NCI-H2107 (cell line): ENCODE results near the gene OR1J1.

Experiments
- DNase-seq: peaks from one replicate; lab custom pipeline; 2025; lab: John Stamatoyannopoulos, UW

OR1J1 gene, protein sequence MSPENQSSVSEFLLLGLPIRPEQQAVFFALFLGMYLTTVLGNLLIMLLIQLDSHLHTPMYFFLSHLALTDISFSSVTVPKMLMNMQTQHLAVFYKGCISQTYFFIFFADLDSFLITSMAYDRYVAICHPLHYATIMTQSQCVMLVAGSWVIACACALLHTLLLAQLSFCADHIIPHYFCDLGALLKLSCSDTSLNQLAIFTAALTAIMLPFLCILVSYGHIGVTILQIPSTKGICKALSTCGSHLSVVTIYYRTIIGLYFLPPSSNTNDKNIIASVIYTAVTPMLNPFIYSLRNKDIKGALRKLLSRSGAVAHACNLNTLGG

DNA sequence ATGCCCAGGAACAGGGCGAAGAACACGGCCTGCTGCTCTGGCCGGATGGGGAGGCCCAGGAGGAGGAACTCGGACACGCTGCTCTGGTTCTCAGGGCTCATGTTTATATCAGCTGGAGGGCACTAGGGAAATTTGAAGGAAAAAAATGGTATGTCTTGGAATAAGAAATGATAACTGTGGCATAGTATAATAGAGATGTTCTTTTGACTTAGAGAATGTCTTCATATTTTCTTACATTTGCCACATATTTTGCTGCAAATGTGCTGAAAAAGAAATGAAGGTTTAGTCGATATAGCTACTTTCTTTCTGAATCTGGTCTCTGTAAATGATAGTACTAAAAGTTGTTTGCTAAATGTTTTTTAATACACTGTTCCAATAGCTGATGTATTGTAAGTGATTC, at the start of gene OR1J1:
OR1J1 (minus strand) TSS at position 101 of the 400 bp plus-strand sequence; CDS start at position 101, 0 bp downstream.
- no peak for DNase-seq

DNA sequence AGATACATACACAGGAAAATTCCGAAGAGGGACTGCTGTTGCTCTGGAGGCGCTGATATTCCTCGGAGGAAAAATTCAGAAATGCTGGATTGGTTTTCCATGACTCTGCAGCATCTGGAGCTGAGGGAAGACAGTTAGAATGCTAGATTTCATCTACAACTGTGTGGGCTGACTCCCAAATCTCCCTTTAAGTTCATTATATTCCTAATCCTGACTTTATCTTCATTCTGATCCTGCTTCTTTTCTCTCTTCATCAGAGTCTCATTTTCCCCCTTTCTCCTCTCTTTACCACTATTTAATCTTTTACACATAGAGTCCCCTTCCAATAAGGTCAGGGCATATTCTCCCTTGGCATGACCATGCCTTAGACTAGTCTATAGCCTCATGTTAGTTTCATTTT, 49.5 kb upstream of the OR1J1 start, which contains the start of gene OR1N1:
OR1N1 (minus strand) TSS at position 101 of the 400 bp plus-strand sequence; CDS start at position 101, 0 bp downstream.
- DNase-seq: no peak

DNA sequence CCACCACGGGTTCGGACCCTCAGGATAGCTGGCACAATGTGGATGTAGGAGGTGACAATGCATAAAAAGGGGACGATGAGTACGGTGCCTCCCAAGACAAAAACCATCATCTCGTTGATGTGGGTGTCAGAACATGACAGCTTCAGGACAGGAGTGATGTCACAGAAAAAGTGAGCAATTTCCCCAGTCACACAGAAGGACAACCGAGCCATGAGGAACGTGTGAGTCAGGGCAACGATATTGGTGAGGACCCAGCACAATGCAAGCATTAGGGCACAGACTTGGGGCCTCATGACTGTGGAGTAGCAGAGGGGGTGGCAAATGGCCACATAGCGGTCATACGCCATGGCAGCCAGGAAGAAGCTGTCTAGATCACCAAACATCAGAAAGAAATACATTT, 48.9 kb upstream of the OR1J1 start:
- DNase-seq: no peak

DNA sequence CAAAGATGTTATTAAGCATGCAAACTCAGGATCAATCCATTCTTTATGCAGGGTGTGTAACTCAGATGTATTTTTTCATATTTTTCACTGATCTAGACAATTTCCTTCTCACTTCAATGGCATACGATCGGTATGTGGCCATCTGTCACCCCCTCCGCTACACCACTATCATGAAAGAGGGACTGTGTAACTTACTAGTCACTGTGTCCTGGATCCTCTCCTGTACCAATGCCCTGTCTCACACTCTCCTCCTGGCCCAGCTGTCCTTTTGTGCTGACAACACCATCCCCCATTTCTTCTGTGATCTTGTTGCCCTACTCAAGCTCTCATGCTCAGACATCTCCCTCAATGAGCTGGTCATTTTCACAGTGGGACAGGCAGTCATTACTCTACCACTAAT, 41.6 kb upstream of the OR1J1 start:
- DNase-seq: no peak

DNA sequence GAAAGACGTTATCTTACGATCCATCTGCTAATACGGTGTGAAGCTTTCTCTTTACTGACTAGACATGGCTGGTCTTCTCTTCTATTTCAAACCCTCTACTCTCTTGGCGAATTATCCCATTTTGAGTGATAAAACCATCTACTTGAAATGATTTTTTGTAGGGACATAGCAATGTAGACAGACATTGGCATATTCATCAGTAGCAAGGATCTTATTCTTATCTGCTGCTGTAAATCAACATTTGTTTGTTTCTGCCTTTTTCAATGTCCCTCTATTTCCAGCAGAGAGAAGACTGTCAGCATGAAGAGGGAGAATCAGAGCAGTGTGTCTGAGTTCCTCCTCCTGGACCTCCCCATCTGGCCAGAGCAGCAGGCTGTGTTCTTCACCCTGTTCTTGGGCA, 41.1 kb upstream of the OR1J1 start, which contains the start of gene OR1J4:
OR1J4 (plus strand) TSS at position 301 of the 400 bp plus-strand sequence; CDS start at position 301, 0 bp downstream.
- DNase-seq: no peak

DNA sequence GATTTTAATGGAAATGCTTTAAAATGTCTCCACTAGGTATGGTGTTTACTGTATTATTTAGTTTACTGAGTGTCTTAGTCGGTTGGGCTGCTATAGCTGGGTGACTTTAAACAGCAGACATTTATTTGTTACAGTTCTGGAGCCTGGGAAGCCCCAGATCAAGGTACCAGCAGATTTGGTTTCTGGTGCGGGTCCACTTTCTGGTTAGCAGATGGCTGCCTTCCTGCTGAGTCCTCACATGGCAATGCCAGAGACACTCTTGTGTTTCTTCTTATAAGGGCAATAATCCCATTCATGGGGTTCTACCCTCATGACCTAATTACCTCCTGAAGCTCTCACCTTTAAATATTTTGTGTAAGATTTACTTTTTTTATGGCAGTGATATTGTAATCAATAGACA, 40.5 kb upstream of the OR1J1 start:
- no peak for DNase-seq

DNA sequence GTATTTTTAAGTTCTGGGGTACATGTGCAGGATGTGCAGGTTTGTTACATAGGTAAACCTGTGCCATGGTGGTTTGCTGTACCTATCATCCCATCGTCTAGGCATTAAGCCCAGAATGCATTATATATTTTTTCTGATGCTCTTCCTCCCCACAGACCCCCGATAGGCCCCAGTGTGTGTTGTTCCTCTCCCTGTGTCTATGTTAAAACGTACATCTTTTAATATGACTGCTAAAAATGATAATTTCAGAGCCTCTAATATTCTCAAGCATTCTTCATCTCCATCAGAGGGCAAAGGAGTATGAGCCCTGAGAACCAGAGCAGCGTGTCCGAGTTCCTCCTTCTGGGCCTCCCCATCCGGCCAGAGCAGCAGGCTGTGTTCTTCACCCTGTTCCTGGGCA, 32.8 kb upstream of the OR1J1 start, which contains the start of gene OR1J2:
OR1J2 (plus strand) TSS at position 301 of the 400 bp plus-strand sequence; CDS start at position 301, 0 bp downstream.
- no peak for DNase-seq

DNA sequence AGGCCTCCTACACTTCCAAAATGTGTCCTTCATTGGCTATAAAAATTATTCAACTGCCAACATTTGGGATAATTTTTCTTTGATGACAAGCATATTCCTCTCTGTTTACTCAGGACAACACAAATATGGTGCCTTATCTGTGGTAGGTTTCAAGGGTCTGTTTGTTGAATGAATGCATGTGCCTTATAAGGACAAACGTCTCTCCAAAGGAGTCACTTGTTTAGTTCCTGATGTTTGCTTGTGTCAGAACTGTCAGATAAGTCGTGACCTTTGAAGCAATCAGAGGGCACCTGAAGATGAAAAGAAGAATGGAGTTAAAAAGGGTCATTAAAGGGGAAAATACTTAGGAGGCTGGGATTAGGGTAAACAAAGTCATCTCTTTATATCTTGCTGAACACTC, 29.2 kb upstream of the OR1J1 start:
- DNase-seq: no peak

DNA sequence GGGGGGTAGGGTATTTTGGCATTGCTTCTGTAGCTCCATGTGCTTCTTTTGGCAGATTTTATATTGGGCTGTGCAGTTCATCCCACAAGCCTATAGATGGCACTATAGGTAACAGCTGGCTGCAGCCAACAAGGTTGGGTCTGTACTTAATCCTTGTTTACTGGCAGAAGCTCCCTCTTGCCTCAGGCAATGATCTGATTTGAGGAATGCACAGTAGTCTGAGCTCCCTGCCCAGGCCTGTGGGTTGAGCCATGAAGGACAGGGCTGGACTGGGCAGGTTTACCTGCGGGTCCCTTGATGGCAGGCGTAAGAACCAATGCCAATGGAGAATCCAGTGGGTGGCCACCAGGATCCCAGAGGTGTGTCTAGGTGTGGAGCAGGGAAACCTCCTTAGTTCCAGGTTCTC, 21.2 kb upstream of the OR1J1 start:
- DNase-seq: no peak

DNA sequence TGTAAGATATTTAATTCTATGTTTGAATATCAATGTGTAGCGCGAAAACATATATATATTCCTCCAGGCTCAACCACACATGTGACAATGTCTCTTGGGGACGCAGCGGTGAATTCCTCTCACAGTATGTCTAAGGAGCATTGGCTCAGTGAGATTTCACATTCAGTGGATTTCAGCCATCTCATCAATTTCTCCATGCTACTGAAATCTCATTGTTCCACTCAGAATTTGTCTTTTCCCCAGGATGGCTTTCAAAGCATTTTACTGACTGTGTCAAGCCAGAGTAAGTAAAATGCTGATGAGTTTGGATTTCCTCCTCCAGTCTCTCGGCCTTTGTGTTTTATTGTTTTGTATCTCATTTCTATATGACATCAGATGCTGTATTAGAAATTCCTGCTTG, 1.3 kb upstream of the OR1J1 start:
- no peak for DNase-seq

DNA sequence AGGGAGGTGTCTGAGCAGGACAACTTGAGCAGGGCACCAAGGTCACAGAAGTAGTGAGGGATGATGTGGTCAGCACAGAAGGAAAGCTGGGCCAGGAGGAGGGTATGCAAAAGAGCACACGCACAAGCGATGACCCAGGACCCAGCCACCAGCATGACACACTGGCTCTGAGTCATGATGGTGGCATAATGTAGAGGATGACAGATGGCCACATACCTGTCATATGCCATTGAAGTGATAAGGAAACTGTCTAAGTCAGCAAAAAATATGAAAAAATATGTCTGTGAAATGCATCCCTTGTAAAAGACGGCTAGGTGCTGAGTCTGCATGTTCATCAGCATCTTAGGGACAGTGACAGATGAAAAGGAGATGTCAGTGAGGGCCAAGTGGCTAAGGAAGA, 380 bp downstream of the OR1J1 start:
- DNase-seq: no peak

DNA sequence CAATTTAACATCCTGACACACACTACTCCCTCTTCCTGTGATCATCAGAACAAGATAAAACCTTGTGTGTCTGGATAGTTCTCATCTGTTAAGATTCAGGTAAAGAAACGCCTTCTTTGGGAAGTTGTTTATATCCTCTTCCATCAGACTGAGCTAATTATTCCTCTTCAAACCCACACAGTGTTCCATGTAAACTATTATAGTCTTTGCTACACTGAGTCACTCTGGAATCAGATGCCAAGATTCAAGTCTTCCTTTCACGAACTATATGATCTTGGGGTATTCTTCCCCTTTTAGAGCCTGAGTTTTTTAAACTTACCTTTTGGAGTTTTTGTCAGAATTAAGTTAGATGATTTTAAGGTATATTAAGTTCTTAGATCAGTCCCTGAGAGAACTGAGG, 2.0 kb downstream of the OR1J1 start:
- DNase-seq: no peak

DNA sequence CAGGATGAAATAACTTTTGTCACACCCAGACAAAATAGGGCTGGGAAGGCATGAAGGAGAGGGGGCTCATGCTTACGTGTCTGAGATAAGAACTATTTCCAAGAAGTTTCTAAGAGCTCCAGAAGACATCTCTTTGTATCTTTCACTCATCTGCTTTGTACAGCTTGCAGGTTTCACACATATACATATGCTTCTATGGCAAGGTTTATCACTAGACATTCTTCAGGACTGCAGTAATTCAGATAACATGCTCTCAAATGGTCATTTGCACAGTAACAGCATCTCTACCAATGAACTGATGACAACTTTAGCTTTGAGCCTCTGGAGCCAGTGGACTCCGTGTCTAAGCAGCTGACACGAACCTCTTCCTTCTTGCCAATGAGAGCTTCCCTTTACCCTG, 3.2 kb downstream of the OR1J1 start:
- no peak for DNase-seq

DNA sequence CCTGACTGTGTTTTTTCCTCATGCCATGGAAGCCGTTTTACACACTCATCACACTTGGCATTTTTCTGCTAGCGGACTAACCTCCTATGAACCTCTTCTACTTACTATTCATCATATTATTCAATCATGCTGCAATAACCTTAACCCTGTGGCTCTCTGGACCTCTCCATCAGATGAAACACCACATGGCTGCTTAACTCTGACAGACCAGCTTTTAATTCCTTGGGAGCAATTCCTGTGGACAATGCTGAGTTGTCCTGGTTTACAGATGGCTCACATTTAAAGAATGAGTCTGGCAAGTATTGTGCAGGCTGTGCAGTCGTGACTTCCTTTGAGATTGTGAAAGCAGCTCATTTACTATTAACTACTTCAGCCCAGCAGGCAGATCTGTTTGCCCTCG, 9.0 kb downstream of the OR1J1 start:
- no peak for DNase-seq

DNA sequence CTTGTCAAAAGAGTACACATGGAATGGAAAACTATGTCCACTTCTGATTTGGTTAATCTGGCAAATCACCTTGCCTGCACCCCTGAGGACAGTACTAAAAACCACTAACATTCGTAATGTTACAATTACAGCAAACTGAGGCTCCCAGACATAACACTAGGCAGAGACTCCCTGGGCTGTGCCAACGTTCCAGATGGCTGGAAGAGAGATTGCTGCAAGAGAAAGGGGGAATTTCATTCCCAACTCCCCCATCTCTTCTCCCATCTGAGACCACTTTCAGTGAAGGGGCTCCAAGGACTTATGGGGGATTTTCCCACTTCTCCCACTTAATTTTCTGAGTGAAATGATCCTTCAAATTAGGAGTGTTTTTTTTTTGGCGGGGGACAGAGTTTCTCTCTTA, 11.3 kb downstream of the OR1J1 start:
- no peak for DNase-seq

DNA sequence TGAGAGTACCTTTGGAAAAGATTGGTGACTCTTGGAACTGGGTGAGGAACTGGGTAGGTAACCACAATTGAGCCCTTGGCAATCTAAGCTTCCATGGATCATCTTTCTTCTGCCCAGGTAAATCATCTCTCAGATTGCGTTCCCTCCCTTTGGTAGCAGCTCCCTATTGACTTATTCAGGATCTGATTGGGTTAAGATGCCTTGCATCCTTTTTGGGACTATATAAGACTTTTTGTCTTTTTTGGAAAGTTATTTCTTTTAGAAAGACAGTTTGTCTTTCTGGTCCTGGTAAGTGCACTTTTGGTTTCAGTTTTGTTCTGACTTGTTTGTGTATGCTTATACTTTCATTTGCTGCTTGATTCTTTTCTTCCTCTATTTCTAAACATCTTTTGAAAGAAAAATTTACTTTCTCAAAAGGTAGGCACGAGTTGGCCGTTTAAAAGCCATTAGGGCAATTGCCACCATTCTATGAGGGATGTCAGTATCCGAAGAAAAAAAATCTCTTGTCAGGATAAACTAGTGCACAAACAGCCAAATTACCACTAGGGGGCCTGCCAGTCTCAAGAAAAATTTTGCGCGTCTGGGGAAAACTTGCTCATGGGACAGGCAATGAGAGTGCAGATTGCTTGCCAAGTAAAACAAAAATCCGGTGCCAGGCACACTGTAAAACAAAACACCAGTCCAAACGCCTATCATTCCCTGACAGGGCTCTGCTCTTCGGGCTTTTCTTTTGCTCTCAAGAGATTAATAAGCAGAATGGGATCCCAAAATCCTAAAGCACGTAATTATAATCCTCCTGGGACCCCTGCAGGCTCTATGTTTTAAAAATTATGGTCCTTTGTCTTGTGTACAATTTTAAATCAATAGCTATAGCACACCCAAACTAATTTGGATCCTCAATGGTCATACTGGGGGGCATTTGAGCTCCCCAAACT, 12.8 kb downstream of the OR1J1 start:
- peak; percentile 21 for DNase-seq

DNA sequence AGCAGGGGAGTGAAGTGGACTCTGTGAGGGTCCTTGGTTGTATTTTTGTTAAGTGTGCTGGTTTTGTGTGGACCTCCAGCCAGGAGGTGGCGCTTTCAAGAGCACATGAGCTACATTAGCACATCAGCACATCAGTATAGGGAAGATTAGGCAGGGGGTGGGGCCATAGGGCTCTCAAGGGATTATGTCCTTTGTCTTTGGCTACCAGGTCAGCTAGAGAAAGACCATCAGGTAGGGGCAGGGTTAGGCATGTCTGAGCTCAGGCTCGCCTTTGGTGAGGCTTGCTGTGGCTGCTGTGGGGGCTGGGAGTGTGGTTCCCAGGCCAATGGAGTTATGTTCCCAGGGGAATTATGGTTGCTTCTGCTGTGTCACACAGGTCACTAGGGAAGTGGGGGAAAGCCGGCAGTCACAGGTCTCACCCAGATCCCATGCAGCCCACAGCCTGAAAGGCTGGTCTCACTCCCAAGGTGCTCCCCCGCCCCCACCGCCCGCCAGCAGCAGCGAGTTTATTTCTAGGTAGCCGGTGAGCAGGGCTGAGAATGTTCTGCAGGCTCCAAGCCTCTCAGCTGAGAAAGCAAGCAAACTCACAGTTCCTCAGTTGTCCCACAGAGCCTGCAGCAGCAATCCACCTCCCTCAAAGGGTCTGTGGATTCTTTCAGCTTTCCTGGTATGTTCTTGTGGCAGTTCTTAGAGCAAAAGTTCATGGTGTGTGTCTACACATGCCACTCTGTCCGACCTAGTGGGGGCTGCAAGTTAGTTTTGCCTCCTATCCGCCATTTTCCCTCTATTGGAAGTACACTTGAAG, 13.7 kb downstream of the OR1J1 start:
- DNase-seq: no peak

DNA sequence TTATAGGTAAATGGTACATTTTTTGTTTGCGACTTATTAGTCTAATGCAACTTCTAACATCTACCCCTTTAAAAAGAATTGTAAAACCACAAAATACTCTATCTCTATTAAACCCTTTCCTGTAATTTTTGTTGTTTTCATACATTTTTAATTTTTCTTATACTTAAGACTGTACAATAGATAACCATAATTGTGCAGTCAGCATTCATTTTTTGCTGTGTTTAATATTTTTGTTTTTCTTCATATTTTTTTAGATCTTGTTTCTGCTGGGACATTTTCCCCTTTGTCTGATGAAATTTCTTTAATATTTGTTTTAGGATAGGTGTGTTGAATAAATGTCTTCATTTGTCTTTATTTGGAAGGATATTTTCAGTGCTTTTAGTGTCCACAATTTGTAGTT, 19.9 kb downstream of the OR1J1 start:
- DNase-seq: no peak

DNA sequence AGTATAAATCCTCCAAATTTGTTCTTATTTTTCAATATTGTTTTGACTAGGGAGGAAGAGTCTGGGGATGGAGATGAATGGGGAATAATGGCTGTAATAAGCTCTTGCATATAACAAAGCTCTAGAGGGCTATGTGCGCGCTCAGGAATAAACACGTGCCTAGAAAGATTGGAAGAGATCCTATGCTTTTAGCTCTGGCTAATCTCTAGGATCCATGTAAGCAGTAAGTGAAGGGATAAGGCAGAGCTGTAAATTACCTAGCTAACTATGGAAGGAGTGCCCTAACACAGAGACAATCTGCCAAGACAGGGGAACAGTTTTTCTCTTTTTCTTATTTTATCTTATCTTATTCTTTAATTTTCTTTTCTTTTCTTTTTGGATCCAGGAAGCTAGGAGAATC, 21.6 kb downstream of the OR1J1 start:
- no peak for DNase-seq

DNA sequence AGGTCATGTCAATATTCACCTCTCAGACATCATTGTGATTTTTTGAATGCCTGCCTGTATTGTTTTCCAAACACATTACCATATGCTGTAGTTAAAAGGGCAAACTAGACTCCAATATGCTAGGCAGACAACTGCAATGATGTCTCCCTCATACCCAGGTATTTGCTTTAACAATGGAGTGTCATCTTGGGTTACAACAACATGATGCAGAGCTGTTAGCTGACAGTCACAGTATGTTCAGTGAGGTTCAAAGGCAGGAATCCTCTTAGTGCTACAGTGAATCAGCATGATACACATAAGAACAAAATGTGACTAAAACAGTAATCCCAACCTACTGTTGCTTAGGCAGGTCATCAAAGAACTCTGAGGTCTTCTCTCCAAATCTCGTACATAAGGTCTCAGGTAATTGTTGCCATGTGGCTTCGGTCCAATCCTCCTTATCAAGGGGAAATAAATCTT, 24.0 kb downstream of the OR1J1 start:
- DNase-seq: no peak

DNA sequence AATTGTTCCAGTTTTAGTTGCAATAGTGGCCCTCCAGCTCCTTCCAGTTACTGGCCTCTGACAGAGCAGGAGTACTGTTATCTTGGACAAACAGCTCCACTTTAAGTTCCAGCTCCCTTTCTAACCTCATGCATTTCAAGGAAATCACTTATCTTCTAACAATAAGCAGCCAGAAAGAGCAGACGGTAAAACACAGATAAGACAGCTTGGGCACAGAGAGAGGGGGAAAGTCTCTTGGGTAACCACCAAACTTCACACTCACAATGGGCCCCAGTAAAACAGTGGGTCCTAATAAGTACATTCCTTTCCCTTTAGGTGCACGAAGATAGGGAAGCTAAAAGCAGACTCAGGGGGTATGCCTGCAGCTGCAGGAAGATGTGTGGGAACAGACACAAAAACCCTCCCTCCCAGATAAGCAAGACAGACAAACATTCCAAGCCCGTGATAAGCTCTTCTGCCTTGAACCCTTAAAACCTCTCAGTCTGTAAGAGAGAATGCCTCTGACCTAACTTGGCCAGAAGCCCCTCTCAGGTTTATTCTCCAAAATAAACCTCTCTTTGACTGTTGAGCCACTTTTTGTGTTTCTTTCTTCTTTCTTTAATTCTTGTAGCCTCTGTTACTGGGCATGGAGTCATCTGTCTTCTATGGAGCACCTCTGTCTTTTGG, 30.8 kb downstream of the OR1J1 start:
- no peak for DNase-seq
